SKM-1 (cell line): ENCODE measurements around the gene HK1.
"Not testable (repeated sequence)": the region's sequence is repeated elsewhere in the genome, so short reads cannot be mapped to it uniquely, and the experiment has no call there.

Source experiments
- DNase-seq: peaks from one replicate; lab custom pipeline; 2025; ENCODE audit not compliant: unreplicated experiment; lab: John Stamatoyannopoulos, UW

Gene HK1

GRCh38 chr10:69254877-69255276 is 23.4 kb upstream of the HK1 start:
- no peak for DNase-seq

- DNase-seq = no peak
These were observed 18.6 kb upstream of the HK1 start for GRCh38 chr10:69259547-69260243.

GRCh38 chr10:69261184-69261583 is 17.1 kb upstream of the HK1 start:
- DNase-seq = no peak

- DNase-seq = no peak
These were observed 16.0 kb upstream of the HK1 start for GRCh38 chr10:69262292-69262751.

GRCh38 chr10:69265521-69265920 is 12.8 kb upstream of the HK1 start:
- no peak for DNase-seq

- DNase-seq = no peak
These were observed 9.4 kb upstream of the HK1 start for GRCh38 chr10:69268761-69269416.

- DNase-seq = no peak
These were observed 8.5 kb upstream of the HK1 start for GRCh38 chr10:69269761-69270160.

- DNase-seq = no peak
These were observed 7.3 kb upstream of the HK1 start for GRCh38 chr10:69270990-69271389.

GRCh38 chr10:69272624-69273023 is 5.7 kb upstream of the HK1 start:
- DNase-seq = no peak

GRCh38 chr10:69275444-69275843 is 2.9 kb upstream of the HK1 start:
- no peak for DNase-seq

GRCh38 chr10:69276503-69276902 is 1.8 kb upstream of the HK1 start:
- no peak for DNase-seq

GRCh38 chr10:69279110-69279509 is 814 bp downstream of the HK1 start:
- peak; percentile 23 for DNase-seq

- no peak for DNase-seq
These were observed 3.5 kb downstream of the HK1 start for GRCh38 chr10:69281507-69282413.

- DNase-seq = not testable (repeated sequence)
These were observed 6.1 kb downstream of the HK1 start for GRCh38 chr10:69284402-69284801.

- no peak for DNase-seq
These were observed 7.4 kb downstream of the HK1 start for GRCh38 chr10:69285699-69286098.

GRCh38 chr10:69287181-69287580 is 8.9 kb downstream of the HK1 start:
- no peak for DNase-seq

- DNase-seq = no peak
These were observed 12.7 kb downstream of the HK1 start for GRCh38 chr10:69290993-69291392.

GRCh38 chr10:69292459-69292858 is 14.2 kb downstream of the HK1 start:
- no peak for DNase-seq

GRCh38 chr10:69295027-69295636 is 16.8 kb downstream of the HK1 start:
- DNase-seq = no peak

GRCh38 chr10:69303632-69304051 is 25.3 kb downstream of the HK1 start:
- no peak for DNase-seq

GRCh38 chr10:69306421-69306820 is 28.1 kb downstream of the HK1 start:
- DNase-seq = no peak
